Osteocyte (in vitro differentiated cells): Measurements from ENCODE around the gene MYO9A. TPM values are rescaled to one million over a fixed set of nuclear protein-coding genes. Genes with fewer than 3 reads are reported as not detected.

Experiments used
- DNase-seq: peaks from one replicate; pipeline ENCODE4 v3.0.0; 2021; ENCODE audit warnings: mixed read lengths; ENCODE audit not compliant: unreplicated experiment; ENCODE audit errors: extremely low spot score
- H3K27ac Mint-ChIP-seq: one replicate; pipeline ENCODE4 v1.8.0; 2021; ENCODE audit warnings: mild to moderate bottlenecking, mixed read lengths; ENCODE audit not compliant: unreplicated experiment
- H3K27me3 Mint-ChIP-seq: one replicate; pipeline ENCODE4 v1.8.0; 2021; ENCODE audit warnings: mixed read lengths; ENCODE audit not compliant: unreplicated experiment
- H3K36me3 Mint-ChIP-seq: one replicate; pipeline ENCODE4 v1.8.0; 2021; ENCODE audit warnings: mixed read lengths; ENCODE audit not compliant: unreplicated experiment
- H3K4me1 Mint-ChIP-seq: one replicate; pipeline ENCODE4 v1.8.0; 2021; ENCODE audit warnings: mixed read lengths; ENCODE audit not compliant: unreplicated experiment
- H3K4me3 Mint-ChIP-seq: one replicate; pipeline ENCODE4 v1.8.0; 2021; ENCODE audit warnings: mild to moderate bottlenecking, moderate library complexity, mixed read lengths; ENCODE audit not compliant: unreplicated experiment
- H3K9me3 Mint-ChIP-seq: one replicate; pipeline ENCODE4 v1.8.0; 2021; ENCODE audit warnings: mixed read lengths; ENCODE audit not compliant: unreplicated experiment
- CTCF ChIP-seq: fragments of 200-600 bp; sonication (generic); IDR thresholded peaks from 2 replicates; pipeline ENCODE4 v1.5.0; 2021; ENCODE audit warnings: antibody characterized with exemption, mild to moderate bottlenecking, moderate library complexity
- total RNA-seq: library from RNA; stranded (reverse); gene quantifications from 2 replicates; pipeline ENCODE4 v1.2.1, GENCODE V29; 2021

Gene MYO9A
- total RNA-seq, 1 donor from 2014 or later: 39.6 TPM

GRCh38 chr15:71971905-71972304, 146.0 kb downstream of the MYO9A start:
- H3K27me3 Mint-ChIP-seq: no peaks in the 10 kb centered on the region
- H3K4me1 Mint-ChIP-seq: no peaks in the 10 kb centered on the region
- no peaks in the 10 kb centered on the region for H3K9me3 Mint-ChIP-seq
- H3K27ac Mint-ChIP-seq: no peak overlapping the region
- no peak overlapping the region for H3K4me3 Mint-ChIP-seq
- peaks cover 17% of the 10 kb centered on the region for H3K36me3 Mint-ChIP-seq
- no peak for DNase-seq
- TF ChIP-seq CTCF: no peak

- Mint-ChIP-seq H3K27me3 (no peaks in the 10 kb centered on the region), H3K4me3 (no peak overlapping the region)
These were observed 147.5 kb downstream of the MYO9A start for GRCh38 chr15:71970435-71970834.

GRCh38 chr15:71962537-71962936, 155.4 kb downstream of the MYO9A start:
- no peak for TF ChIP-seq CTCF
- Mint-ChIP-seq H3K36me3 (peaks cover 20% of the 10 kb centered on the region), H3K4me1 (peaks cover 19% of the 10 kb centered on the region), H3K27ac (peak overlapping the region; percentile 57), H3K9me3 (no peaks in the 10 kb centered on the region), H3K27me3 (no peaks in the 10 kb centered on the region), H3K4me3 (no peak overlapping the region)
- no peak for DNase-seq

More at GRCh38 chr15:71970435-71970834, 147.5 kb downstream of the MYO9A start:
- H3K36me3 Mint-ChIP-seq: peaks cover 18% of the 10 kb centered on the region
- no peaks in the 10 kb centered on the region for H3K4me1 Mint-ChIP-seq
- no peak for TF ChIP-seq CTCF
- no peak for DNase-seq
- H3K9me3 Mint-ChIP-seq: no peaks in the 10 kb centered on the region
- no peak overlapping the region for H3K27ac Mint-ChIP-seq

DNA sequence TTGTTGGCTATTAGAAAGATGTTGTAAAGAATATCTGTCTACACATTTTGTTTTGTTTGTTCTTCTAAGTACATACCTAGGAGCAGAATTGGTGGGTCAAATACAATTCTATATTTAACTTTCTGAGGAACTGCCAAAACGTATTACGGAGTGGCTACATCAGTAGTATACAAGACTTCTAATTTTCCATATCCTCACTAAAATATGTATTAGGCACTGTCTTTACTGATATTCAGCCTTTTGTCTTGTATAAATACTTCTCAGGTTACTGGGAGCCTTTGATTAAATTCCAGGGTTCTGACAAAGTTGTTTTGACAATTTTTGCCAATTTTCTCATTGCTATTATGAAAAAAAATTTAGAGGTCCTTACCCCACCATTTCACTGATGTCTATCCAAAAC, 160.9 kb downstream of the MYO9A start:
- TF ChIP-seq CTCF: no peak
- H3K4me3 Mint-ChIP-seq: no peak overlapping the region
- no peak overlapping the region for H3K27ac Mint-ChIP-seq
- H3K4me1 Mint-ChIP-seq: peaks cover 17% of the 10 kb centered on the region
- no peaks in the 10 kb centered on the region for H3K27me3 Mint-ChIP-seq
- H3K9me3 Mint-ChIP-seq: no peaks in the 10 kb centered on the region
- no peak for DNase-seq
- peaks cover 17% of the 10 kb centered on the region for H3K36me3 Mint-ChIP-seq

DNA sequence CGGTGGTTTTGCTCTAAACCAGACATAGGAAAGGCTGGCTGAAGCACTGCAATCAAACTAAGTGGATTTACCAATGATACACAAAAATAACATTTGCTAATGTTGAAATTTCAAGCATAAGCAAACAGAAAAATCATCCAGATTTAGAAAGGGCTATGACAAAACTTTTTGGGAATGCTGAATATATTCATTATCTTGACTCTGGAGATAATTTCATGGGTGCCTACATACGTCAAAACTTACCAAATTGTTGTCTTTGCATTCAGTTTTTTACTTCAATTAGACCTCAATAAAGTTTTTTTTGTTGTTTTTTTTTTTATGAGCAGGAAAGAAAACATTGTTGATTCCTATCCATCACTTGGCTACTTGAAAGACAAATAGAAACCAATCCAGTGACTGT, 166.8 kb downstream of the MYO9A start:
- H3K9me3 Mint-ChIP-seq: no peaks in the 10 kb centered on the region
- peaks cover 14% of the 10 kb centered on the region for H3K36me3 Mint-ChIP-seq
- DNase-seq: no peak
- no peak overlapping the region for H3K4me3 Mint-ChIP-seq
- no peak overlapping the region for H3K27ac Mint-ChIP-seq
- no peak for TF ChIP-seq CTCF
- peaks cover 2% of the 10 kb centered on the region for H3K4me1 Mint-ChIP-seq
- no peaks in the 10 kb centered on the region for H3K27me3 Mint-ChIP-seq
